Retina (tissue), 1 donor: ENCODE data around the gene MAP1B.

Source experiments
- DNase-seq: peaks from one replicate; pipeline ENCODE4 v3.0.0-alpha.2; 2016

The MAP1B gene

GRCh38 chr5:72134226-72134899, 27.1 kb downstream of the MAP1B start:
- DNase-seq = peak; percentile 34

GRCh38 chr5:72137826-72138409, 30.6 kb downstream of the MAP1B start:
- DNase-seq = no peak

- DNase-seq = no peak
Observed at GRCh38 chr5:72138943-72139521, 31.8 kb downstream of the MAP1B start.

GRCh38 chr5:72140711-72141110, 33.4 kb downstream of the MAP1B start:
- DNase-seq = no peak

- no peak for DNase-seq
Observed at GRCh38 chr5:72141440-72142355, 34.4 kb downstream of the MAP1B start.

GRCh38 chr5:72144762-72145161, 37.5 kb downstream of the MAP1B start:
- peak; percentile 44 for DNase-seq

- DNase-seq = peak; percentile 47
Observed at GRCh38 chr5:72145348-72145747, 38.1 kb downstream of the MAP1B start.

GRCh38 chr5:72146056-72146455, 38.8 kb downstream of the MAP1B start:
- no peak for DNase-seq

GRCh38 chr5:72147569-72147968, 40.3 kb downstream of the MAP1B start:
- no peak for DNase-seq

GRCh38 chr5:72149742-72150141, 42.5 kb downstream of the MAP1B start:
- no peak for DNase-seq

GRCh38 chr5:72151169-72151568, 43.9 kb downstream of the MAP1B start:
- no peak for DNase-seq

GRCh38 chr5:72151646-72152045, 44.4 kb downstream of the MAP1B start:
- no peak for DNase-seq

GRCh38 chr5:72152545-72152944, 45.3 kb downstream of the MAP1B start:
- no peak for DNase-seq

- no peak for DNase-seq
Observed at GRCh38 chr5:72153551-72153950, 46.3 kb downstream of the MAP1B start.

GRCh38 chr5:72154076-72154756, 46.9 kb downstream of the MAP1B start:
- DNase-seq = no peak

GRCh38 chr5:72156946-72157624, 49.8 kb downstream of the MAP1B start:
- DNase-seq = no peak

GRCh38 chr5:72157625-72157962, 50.3 kb downstream of the MAP1B start:
- DNase-seq = no peak

- no peak for DNase-seq
Observed at GRCh38 chr5:72159501-72159911, 52.2 kb downstream of the MAP1B start.

GRCh38 chr5:72160329-72160728, 53.1 kb downstream of the MAP1B start:
- DNase-seq = no peak

- no peak for DNase-seq
Observed at GRCh38 chr5:72160959-72161358, 53.7 kb downstream of the MAP1B start.

GRCh38 chr5:72161951-72162350, 54.7 kb downstream of the MAP1B start:
- DNase-seq = no peak

- DNase-seq = no peak
Observed at GRCh38 chr5:72163349-72163983, 56.2 kb downstream of the MAP1B start.
